Measurements from ENCODE around the gene CHST13.

GRCh38 chr3:126535636-126536035 lies 11.7 kb downstream of the CHST13 start:
- TF ChIP-seq OVOL3 (tag by site-specific recombination; IDR thresholded peaks at IDR 0.05) (no peak), ZFHX2 (tag by site-specific recombination; conservative IDR thresholded peaks at IDR 0.05) (no peak), REPIN1 (tag by site-specific recombination; IDR thresholded peaks at IDR 0.05; ENCODE audit: low read depth) (no peak)
